Fibroblast of villous mesenchyme (primary cell): ENCODE results near the gene BAMBI. TPM values are rescaled to one million over a fixed set of nuclear protein-coding genes. Genes with fewer than 3 reads are reported as not detected.

Source experiments
- DNase-seq: peaks from one replicate; pipeline ENCODE4 v3.0.0-alpha.2; 2010; ENCODE audit warnings: low read depth
- H3K4me3 ChIP-seq: 2 replicates; pipeline ENCODE4 v1.5.1; 2011; ENCODE audit warnings: low read depth, mild to moderate bottlenecking, low read length
- total RNA-seq: library from RNA; depleted of rRNA; stranded (reverse); fragments of >200 nt; gene quantifications from 2 replicates; pipeline ENCODE4 v1.2.3, GENCODE V29; 2012
- TF ChIP-seq, protein P1 (sequence below): IDR thresholded peaks from 2 replicates; pipeline ENCODE4 v1.5.1; 2012; ENCODE audit warnings: low read depth, mild to moderate bottlenecking, low read length; ENCODE audit not compliant: insufficient read depth

The BAMBI gene
- total RNA-seq, 1 donor: 25.9 TPM

DNA sequence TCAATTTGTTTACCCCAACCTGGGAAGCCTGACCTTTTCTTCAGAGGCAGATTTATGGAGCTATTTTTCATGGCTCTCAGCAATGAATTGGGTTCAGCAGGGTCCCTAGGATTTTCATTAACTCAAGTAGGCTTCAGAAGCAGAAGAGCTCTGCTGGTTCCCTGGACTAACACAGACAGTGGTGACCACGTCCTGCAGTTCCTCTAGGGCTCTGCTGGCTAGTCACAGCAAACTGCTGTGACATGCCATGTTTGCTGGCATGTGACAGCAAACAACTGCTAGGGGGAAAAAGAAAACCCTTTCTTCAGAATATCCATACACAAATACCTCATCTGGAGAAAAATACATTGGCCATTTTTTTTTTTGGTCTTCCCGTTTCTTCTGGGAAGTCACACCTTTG is 13.2 kb downstream of the BAMBI start:
- no peak for DNase-seq
- no peak overlapping the region for H3K4me3 ChIP-seq
- TF ChIP-seq, protein P1, sequence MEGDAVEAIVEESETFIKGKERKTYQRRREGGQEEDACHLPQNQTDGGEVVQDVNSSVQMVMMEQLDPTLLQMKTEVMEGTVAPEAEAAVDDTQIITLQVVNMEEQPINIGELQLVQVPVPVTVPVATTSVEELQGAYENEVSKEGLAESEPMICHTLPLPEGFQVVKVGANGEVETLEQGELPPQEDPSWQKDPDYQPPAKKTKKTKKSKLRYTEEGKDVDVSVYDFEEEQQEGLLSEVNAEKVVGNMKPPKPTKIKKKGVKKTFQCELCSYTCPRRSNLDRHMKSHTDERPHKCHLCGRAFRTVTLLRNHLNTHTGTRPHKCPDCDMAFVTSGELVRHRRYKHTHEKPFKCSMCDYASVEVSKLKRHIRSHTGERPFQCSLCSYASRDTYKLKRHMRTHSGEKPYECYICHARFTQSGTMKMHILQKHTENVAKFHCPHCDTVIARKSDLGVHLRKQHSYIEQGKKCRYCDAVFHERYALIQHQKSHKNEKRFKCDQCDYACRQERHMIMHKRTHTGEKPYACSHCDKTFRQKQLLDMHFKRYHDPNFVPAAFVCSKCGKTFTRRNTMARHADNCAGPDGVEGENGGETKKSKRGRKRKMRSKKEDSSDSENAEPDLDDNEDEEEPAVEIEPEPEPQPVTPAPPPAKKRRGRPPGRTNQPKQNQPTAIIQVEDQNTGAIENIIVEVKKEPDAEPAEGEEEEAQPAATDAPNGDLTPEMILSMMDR: no peak

DNA sequence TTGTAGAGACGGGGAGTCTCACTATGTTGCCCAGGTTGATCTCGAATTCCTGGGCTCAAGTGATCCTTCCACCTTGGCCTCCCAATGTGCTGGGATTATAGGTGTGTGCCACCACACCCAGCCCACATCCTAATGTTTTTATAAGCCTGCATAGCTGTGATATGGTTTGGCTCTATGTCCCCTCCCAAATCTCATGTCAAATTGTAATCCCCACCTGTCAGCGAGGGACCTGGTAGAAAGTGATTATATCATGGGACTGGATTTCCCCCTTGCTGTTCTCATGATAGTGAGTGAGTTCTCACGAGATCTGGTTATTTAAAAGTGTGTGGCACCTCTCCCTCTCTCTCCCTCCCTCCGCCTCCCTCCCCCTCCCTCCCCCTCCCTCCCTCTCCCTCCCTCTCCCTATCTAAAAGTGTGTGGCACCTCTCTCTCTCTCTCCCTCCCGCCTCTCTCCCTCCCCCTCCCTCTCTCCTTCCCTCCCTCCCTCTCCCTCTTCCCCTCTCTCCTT is 13.9 kb downstream of the BAMBI start:
- TF ChIP-seq, protein P1: no peak
- no peak for DNase-seq
- H3K4me3 ChIP-seq: no peak overlapping the region

DNA sequence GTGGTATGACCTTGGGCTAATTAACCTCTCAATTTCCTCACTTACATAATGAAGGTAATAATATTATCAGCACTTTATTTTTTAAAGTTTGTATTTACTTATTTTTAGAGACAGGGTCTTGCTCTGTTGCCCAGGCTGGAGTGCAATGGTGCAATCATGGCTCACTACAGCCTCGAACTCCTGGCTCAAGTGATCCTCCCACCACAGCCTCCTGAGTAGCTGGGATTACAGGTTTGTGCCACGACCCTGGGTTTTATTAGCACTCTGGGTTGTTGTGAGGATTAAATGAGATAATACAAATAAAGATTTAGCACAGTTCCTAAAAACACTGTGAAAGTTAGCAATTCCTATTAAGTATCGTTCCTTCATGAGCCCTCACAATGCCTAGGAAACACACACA is 14.7 kb downstream of the BAMBI start:
- no peak overlapping the region for H3K4me3 ChIP-seq
- TF ChIP-seq, protein P1: no peak
- DNase-seq: no peak

DNA sequence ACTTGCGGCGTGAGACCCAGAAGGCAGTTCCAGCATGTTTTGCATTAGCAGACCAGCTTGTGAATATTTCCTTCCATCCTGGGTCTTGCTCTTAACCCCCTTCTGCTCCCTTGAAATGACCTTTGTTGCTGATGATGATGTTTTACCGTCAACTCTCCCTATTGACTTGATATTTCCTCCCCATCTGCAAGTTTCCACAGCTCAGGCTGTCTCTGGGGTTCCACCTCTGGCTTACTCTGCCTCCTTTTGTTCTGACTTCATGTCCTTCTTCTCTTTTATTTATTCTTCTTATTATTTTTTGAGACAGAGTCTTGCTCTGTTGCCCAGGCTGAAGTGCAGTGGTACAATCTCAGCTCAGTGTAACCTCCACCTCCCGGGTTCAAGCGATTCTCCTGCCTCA is 17.2 kb downstream of the BAMBI start:
- no peak for DNase-seq
- TF ChIP-seq, protein P1: no peak
- H3K4me3 ChIP-seq: no peak overlapping the region

DNA sequence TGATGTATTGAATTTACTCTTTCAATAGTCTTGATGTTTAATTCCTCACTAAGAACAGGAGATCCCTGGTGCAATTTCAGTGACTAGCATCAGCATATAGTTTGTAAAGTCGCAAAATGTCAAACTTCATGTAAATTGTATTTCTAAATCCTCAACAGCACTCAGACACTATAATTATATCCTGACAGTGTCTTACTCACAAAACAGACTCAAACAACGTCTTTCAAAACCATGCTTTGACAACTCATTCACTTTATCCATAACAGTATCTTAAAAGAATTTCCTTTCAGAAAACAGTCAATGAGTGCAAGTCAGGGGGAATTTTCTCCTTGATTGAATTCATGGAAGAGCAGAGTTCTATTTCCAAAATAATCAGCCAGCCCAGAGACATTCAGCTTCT is 20.8 kb downstream of the BAMBI start:
- DNase-seq: no peak
- TF ChIP-seq, protein P1: no peak
- H3K4me3 ChIP-seq: no peak overlapping the region

DNA sequence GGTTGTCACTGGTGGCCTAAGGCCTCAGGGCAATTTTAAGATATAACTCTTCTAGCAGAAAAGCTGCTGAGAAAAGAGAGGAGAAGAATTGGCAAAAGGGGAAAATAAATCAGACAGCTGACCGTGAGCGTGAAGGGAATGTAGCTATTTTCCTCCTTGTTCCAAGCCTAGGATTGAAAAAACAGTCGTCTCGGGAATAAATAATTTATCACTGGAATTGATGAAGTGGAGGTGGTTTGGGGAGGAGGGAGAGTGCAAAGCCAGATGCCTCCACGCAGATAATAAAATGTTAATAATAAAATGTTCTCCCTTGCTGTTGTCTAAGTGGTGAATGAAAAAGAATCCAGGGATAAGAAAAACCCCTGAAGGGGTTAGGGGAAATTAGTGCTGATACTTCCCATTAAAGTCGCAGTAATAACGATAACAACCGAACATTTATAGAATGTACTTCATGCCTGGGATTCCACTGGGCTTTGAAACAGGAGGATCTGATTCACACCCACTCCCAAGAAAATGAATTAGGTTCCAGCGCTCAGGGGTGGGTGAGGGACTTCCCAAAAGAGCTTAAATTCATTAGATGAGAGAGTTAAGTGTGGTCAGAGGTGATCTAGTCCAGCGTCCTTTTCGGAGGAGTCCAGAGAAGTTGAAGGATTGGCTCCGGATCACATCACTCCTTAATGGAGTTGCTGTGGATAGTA is 27.3 kb downstream of the BAMBI start:
- DNase-seq: no peak
- no peak overlapping the region for H3K4me3 ChIP-seq
- TF ChIP-seq, protein P1: no peak

DNA sequence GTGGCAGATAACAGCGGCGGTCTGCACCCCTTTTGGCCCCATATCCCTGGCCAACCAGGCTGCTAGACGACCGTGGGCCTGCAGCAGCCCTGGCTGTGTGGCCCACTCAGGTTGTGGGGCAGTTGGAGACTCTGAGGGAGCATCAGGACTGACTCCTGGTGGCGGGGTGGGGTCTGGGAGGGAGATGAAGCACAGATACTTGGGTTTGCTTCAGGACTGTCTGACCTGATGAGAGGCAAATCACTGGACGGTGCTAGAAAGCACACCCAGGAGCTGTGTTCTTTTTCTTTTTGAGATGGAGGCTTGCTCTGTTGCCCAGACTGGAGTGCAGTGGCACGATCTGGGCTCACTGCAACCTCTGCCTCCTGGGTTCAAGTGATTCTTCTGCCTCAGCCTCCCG is 28.2 kb downstream of the BAMBI start:
- no peak for DNase-seq
- no peak overlapping the region for H3K4me3 ChIP-seq

More for the DNA sequence above, 28.2 kb downstream of the BAMBI start:
- TF ChIP-seq, protein P1: no peak
